ENCODE measurements around the gene CEMIP2. TPM values are rescaled to one million over a fixed set of nuclear protein-coding genes. Genes with fewer than 3 reads are reported as not detected.

CEMIP2 gene
- total RNA-seq, 2 experiments from 2014 or later: 46.5 TPM

DNA sequence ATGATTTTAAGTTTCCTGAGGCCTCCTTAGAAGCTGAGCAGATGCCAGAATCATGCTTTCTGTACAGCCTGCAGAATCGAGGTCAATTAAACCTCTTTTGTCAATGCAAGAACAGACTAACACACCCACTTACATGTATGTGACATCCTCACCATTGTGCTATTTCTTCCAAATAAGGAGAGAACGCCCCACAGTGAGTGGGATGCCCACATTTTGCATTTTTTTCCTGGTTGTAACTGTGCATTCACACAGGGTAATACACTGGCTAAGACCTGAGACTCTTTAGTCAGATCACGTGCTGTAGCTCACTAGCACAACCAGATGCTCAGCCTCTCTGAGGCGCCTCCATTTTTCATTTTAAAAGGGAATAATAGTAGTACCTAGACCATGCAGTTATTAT, 4.4 kb upstream of the CEMIP2 start:
- Mint-ChIP-seq H3K27me3 (ENCODE audit: low read depth) (no peaks in the 10 kb centered on the region), H3K9me3 (ENCODE audit: insufficient read depth) (no peaks in the 10 kb centered on the region), H3K27ac (no peak overlapping the region), H3K4me1 (ENCODE audit: low read depth) (peaks cover 28% of the 10 kb centered on the region), H3K4me3 (no peak overlapping the region), H3K36me3 (ENCODE audit: low read depth) (peaks cover 1% of the 10 kb centered on the region)
- ChIA-PET CTCF (interaction anchor here (8.1 kb wide), 1 partner anchor 7 kb away, joined by 100 read pairs; no protein-coding TSS in a partner anchor), POLR2A (no interaction called here)
- ATAC-seq (no peak), DNase-seq (no peak)

DNA sequence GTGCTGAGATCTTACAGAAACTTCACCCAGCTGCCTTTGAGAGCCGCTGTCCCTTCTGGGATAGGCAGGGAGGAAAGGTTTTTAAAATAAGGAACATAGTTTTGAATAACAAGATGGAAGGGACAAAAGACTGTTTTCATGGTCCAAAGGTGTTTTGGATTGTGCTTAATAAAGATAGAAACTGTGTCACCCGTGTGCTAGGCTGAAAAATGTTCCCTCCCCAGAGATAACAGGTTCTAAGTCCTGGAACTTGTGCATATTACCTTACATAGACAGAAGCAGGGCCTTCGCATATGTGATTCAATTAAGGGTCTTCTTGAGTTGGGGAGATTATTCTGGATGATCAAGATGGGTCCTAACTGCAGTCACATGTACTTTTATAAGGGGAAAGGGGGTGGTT, 1.9 kb upstream of the CEMIP2 start:
- ChIA-PET CTCF (interaction anchor here (0.6 to 8.1 kb wide), 10 partner anchors 9 to 485 kb away, joined by 3 to 100 read pairs (median 8); no protein-coding TSS in a partner anchor), POLR2A (interaction anchor here (2.1 to 4.4 kb wide), 3 partner anchors 11 to 25 kb away, joined by 10 to 24 read pairs (median 22); no protein-coding TSS in a partner anchor)
- Mint-ChIP-seq H3K27me3 (ENCODE audit: low read depth) (no peaks in the 10 kb centered on the region), H3K36me3 (ENCODE audit: low read depth) (peaks cover 13% of the 10 kb centered on the region), H3K27ac (peak overlapping the region; percentile 85), H3K4me3 (peak overlapping the region; percentile 80), H3K9me3 (ENCODE audit: insufficient read depth) (no peaks in the 10 kb centered on the region), H3K4me1 (ENCODE audit: low read depth) (peaks cover 34% of the 10 kb centered on the region)
- DNase-seq (no peak), ATAC-seq (no peak)

DNA sequence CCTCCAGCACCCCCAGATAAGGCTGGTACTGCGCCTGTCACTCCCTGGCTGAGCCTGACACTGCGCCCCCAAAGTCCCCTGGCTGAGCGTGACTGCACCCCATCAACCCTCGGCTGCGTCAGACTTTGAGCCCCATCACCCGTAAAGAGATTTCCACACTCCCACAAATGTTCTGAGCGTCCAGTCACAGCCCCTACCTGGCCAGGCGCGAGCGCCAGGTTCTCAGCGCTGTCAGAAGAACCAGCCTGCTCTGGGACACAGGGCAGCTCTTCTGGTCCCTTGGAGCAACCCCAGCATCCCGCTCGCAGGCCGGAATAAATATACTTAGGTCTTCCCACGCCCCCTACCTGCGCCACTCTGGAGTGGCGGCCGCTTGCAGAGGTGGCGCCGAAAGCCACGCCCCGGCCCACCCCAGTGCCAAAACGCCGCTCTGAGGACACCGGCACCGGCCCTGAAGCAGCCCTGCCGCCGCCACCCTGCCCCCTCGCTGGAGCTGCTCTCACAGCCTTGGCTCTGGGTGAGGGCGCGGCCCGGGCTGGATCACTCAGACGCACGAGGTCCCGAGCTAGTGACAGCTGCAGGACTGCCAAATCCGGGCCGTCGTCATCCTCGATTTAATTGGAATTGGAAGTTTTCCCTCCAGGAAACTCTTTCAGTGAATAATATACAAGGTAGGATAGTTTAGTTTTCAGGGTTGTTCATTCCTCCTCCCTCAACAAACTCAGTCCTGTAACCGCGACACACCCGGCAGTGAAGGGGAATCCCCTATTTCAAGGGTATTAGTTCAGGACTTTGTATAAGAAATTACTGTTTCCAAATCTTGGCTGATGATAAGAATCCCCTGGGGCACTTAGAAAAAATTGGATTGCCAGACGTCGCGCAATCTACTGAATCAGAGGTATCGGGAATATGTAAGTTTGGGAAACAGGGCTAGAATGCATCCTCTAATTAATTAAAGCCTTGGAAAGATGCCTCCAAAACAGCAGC, 1.2 kb upstream of the CEMIP2 start:
- peak; percentile 54 for ATAC-seq
- POLR2A ChIA-PET: interaction anchor here (0.7 to 4.4 kb wide), 8 partner anchors 9 to 194 kb away, joined by 3 to 24 read pairs (median 6); no protein-coding TSS in a partner anchor
- peak; percentile 83 for DNase-seq
- Mint-ChIP-seq H3K27ac (peak overlapping the region; percentile 85), H3K9me3 (ENCODE audit: insufficient read depth) (no peaks in the 10 kb centered on the region), H3K27me3 (ENCODE audit: low read depth) (no peaks in the 10 kb centered on the region), H3K36me3 (ENCODE audit: low read depth) (peaks cover 13% of the 10 kb centered on the region), H3K4me1 (ENCODE audit: low read depth) (peaks cover 36% of the 10 kb centered on the region), H3K4me3 (peak overlapping the region; percentile 80)
- CTCF ChIA-PET: interaction anchor here (0.6 to 8.1 kb wide), 24 partner anchors 10 to 485 kb away, joined by 3 to 100 read pairs (median 6); no protein-coding TSS in a partner anchor

- peaks cover 16% of the 10 kb centered on the region for H3K36me3 Mint-ChIP-seq (ENCODE audit: low read depth)
- H3K4me1 Mint-ChIP-seq (ENCODE audit: low read depth): peaks cover 51% of the 10 kb centered on the region
- H3K27me3 Mint-ChIP-seq (ENCODE audit: low read depth): no peaks in the 10 kb centered on the region
- ATAC-seq (no peak), DNase-seq (no peak)
- H3K27ac Mint-ChIP-seq: peak overlapping the region; percentile 90
- POLR2A ChIA-PET: interaction anchor here (0.8 to 4.4 kb wide), 10 partner anchors 11 to 143 kb away, joined by 3 to 24 read pairs (median 6); partner anchors contain the start of genes ABHD17B and C9orf85
- H3K9me3 Mint-ChIP-seq (ENCODE audit: insufficient read depth): no peaks in the 10 kb centered on the region
- CTCF ChIA-PET: interaction anchor here (1.1 to 8.1 kb wide), 18 partner anchors 8 to 483 kb away, joined by 3 to 100 read pairs (median 5); no protein-coding TSS in a partner anchor
- peak overlapping the region; percentile 89 for H3K4me3 Mint-ChIP-seq
These were observed 464 bp downstream of the CEMIP2 start for GRCh38 chr9:71767776-71768321.

GRCh38 chr9:71767163-71767775, 1.0 kb downstream of the CEMIP2 start:
- Mint-ChIP-seq H3K36me3 (ENCODE audit: low read depth) (peaks cover 19% of the 10 kb centered on the region), H3K9me3 (ENCODE audit: insufficient read depth) (no peaks in the 10 kb centered on the region), H3K27ac (peak overlapping the region; percentile 90), H3K27me3 (ENCODE audit: low read depth) (no peaks in the 10 kb centered on the region), H3K4me3 (peak overlapping the region; percentile 89), H3K4me1 (ENCODE audit: low read depth) (peaks cover 56% of the 10 kb centered on the region)
- DNase-seq: no peak
- POLR2A ChIA-PET: interaction anchor here (0.6 to 4.4 kb wide), 12 partner anchors 14 to 144 kb away, joined by 3 to 24 read pairs (median 4); partner anchors contain the start of genes ABHD17B and C9orf85
- no peak for ATAC-seq
- CTCF ChIA-PET: interaction anchor here (0.6 to 8.1 kb wide), 23 partner anchors 12 to 482 kb away, joined by 3 to 100 read pairs (median 4); partner anchors contain the start of genes ABHD17B and C9orf85

GRCh38 chr9:71766663-71767062, 1.6 kb downstream of the CEMIP2 start:
- DNase-seq (peak; percentile 38), ATAC-seq (no peak)
- Mint-ChIP-seq H3K9me3 (ENCODE audit: insufficient read depth) (no peaks in the 10 kb centered on the region), H3K27ac (peak overlapping the region; percentile 90), H3K4me3 (peak overlapping the region; percentile 89), H3K4me1 (ENCODE audit: low read depth) (peaks cover 59% of the 10 kb centered on the region), H3K36me3 (ENCODE audit: low read depth) (peaks cover 24% of the 10 kb centered on the region), H3K27me3 (ENCODE audit: low read depth) (no peaks in the 10 kb centered on the region)
- CTCF ChIA-PET: interaction anchor here (0.6 to 8.1 kb wide), 21 partner anchors 13 to 482 kb away, joined by 3 to 100 read pairs (median 3); partner anchors contain the start of genes ABHD17B and C9orf85
- POLR2A ChIA-PET: interaction anchor here (0.6 to 4.4 kb wide), 12 partner anchors 12 to 144 kb away, joined by 3 to 24 read pairs (median 4); partner anchors contain the start of genes ABHD17B and C9orf85

GRCh38 chr9:71765693-71766092, 2.6 kb downstream of the CEMIP2 start:
- ChIA-PET CTCF (interaction anchor here (0.5 to 8.1 kb wide), 11 partner anchors 12 to 481 kb away, joined by 3 to 100 read pairs (median 4); no protein-coding TSS in a partner anchor), POLR2A (interaction anchor here (1.0 to 2.0 kb wide), 8 partner anchors 13 to 146 kb away, joined by 3 to 18 read pairs (median 5); partner anchors contain the start of genes ABHD17B and C9orf85)
- no peaks in the 10 kb centered on the region for H3K27me3 Mint-ChIP-seq (ENCODE audit: low read depth)
- H3K9me3 Mint-ChIP-seq (ENCODE audit: insufficient read depth): no peaks in the 10 kb centered on the region
- H3K27ac Mint-ChIP-seq: peak overlapping the region; percentile 77
- DNase-seq: no peak
- ATAC-seq: no peak
- H3K4me3 Mint-ChIP-seq: peak overlapping the region; percentile 89
- peaks cover 68% of the 10 kb centered on the region for H3K4me1 Mint-ChIP-seq (ENCODE audit: low read depth)
- peaks cover 27% of the 10 kb centered on the region for H3K36me3 Mint-ChIP-seq (ENCODE audit: low read depth)

DNA sequence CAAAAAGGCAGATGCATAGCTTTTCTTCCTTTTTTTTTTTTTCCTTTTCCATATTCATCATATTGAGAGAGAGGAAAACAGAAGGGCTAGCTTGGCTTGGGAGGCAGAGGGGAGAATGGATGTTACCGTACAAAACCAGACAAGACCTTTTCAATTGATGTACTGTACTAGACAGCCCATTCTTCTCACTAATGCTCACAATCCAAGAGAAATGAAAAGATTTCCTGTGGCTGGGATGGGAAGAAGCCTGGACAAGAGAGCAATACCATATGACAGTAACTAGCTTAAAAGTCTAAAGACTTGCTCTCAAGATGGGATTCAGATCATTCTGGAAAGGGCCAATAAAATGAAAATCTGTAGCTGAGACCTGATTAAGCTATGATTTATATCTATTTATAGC, 3.4 kb downstream of the CEMIP2 start:
- Mint-ChIP-seq H3K4me3 (peak overlapping the region; percentile 89), H3K36me3 (ENCODE audit: low read depth) (peaks cover 27% of the 10 kb centered on the region), H3K27me3 (ENCODE audit: low read depth) (no peaks in the 10 kb centered on the region), H3K4me1 (ENCODE audit: low read depth) (peaks cover 63% of the 10 kb centered on the region), H3K9me3 (ENCODE audit: insufficient read depth) (no peaks in the 10 kb centered on the region), H3K27ac (peak overlapping the region; percentile 68)
- ChIA-PET CTCF (interaction anchor here (0.8 to 2.0 kb wide), 8 partner anchors 12 to 260 kb away, joined by 3 to 5 read pairs (median 3); no protein-coding TSS in a partner anchor), POLR2A (interaction anchor here (0.7 to 1.3 kb wide), 4 partner anchors 18 to 1356 kb away, joined by 3 to 8 read pairs (median 5); partner anchors contain the start of genes ABHD17B and C9orf85)
- DNase-seq (no peak), ATAC-seq (no peak)

GRCh38 chr9:71764463-71764862, 3.9 kb downstream of the CEMIP2 start:
- Mint-ChIP-seq H3K36me3 (ENCODE audit: low read depth) (peaks cover 27% of the 10 kb centered on the region), H3K9me3 (ENCODE audit: insufficient read depth) (no peaks in the 10 kb centered on the region), H3K4me1 (ENCODE audit: low read depth) (peaks cover 60% of the 10 kb centered on the region), H3K4me3 (peak overlapping the region; percentile 89), H3K27me3 (ENCODE audit: low read depth) (no peaks in the 10 kb centered on the region), H3K27ac (peak overlapping the region; percentile 68)
- POLR2A ChIA-PET: interaction anchor here (0.7 to 1.3 kb wide), 3 partner anchors 18 to 1356 kb away, joined by 3 to 8 read pairs (median 5); partner anchors contain the start of genes ABHD17B and C9orf85
- CTCF ChIA-PET: interaction anchor here (0.8 to 2.0 kb wide), 8 partner anchors 13 to 261 kb away, joined by 3 to 5 read pairs (median 3); no protein-coding TSS in a partner anchor
- ATAC-seq (no peak), DNase-seq (no peak)

- DNase-seq: no peak
- POLR2A ChIA-PET: no interaction called here
- CTCF ChIA-PET: interaction anchor here (2.0 kb wide), 1 partner anchor 48 kb away, joined by 5 read pairs; no protein-coding TSS in a partner anchor
These were observed 4.5 kb downstream of the CEMIP2 start for GRCh38 chr9:71763832-71764231.

More at GRCh38 chr9:71763832-71764231, 4.5 kb downstream of the CEMIP2 start:
- Mint-ChIP-seq H3K9me3 (ENCODE audit: insufficient read depth) (no peaks in the 10 kb centered on the region), H3K4me3 (peak overlapping the region; percentile 89), H3K27ac (peak overlapping the region; percentile 69), H3K27me3 (ENCODE audit: low read depth) (no peaks in the 10 kb centered on the region), H3K4me1 (ENCODE audit: low read depth) (peaks cover 65% of the 10 kb centered on the region), H3K36me3 (ENCODE audit: low read depth) (peaks cover 30% of the 10 kb centered on the region)
- ATAC-seq: no peak
